ENCODE measurements around the gene ADCK1. TPM values are rescaled to one million over a fixed set of nuclear protein-coding genes. Genes with fewer than 3 reads are reported as not detected.

The ADCK1 gene
- total and polyA plus RNA-seq, 2 experiments from 2014 or later, result 6.7 to 11.2 TPM

DNA sequence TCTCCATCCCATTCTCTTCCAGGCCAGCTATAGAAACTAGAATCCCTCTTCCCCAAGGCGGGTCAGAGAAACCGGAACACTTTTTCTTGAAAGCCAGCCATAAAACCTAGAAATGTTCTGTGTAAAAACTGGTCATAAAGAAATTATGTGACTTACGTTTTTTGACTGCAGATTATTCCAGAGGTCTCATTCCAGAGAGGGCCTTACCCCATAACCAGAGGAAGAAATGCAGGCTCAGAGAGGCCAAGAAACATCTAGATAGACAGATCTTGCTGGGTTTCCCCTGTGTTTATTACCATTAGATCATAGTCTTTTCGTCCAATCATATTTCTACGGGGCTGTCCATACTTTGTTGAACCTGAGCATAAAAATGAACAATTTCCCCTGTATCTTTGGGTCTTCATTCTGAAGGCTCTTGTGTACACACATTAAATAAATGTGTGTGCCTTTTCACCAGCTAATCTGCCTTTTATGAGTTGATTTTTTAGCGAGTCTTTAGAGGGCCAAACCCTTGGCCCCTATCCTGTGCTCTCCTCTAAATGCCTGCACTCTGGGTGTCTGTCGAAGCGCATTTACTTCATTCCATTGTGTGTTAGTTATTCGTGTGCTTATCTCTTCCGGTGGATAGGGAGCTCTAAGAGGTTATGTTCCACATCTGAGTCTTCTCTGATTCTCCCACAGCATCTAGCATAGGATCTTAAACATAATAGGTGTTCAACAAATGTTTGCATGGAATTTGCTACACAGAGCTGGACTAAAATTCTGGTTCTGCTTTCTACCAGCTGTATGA, 163.0 kb downstream of the ADCK1 start:
- no peak for DNase-seq (ENCODE audit: low spot score)
- no peak for ATAC-seq
- Histone ChIP-seq H2AFZ (no peak overlapping the region; the same call in 1 of the 2 replicates), H3K4me3 (no peak overlapping the region), H3K79me2 (replicated peaks; ENCODE audit: insufficient read depth) (no peaks in the 10 kb centered on the region), H4K20me1 (replicated peaks; ENCODE audit: insufficient read depth) (no peaks in the 10 kb centered on the region), H3K36me3 (ENCODE audit: insufficient read depth) (no peaks in the 10 kb centered on the region), H3K27me3 (ENCODE audit: insufficient read depth) (peaks cover 18% of the 10 kb centered on the region; the same call in 1 of the 2 replicates), H3K27ac (ENCODE audit: low read depth) (no peak overlapping the region), H3K4me2 (no peak overlapping the region), H3K9me2 (ENCODE audit: insufficient read depth) (no peaks in the 10 kb centered on the region; the same call in 1 of the 2 replicates), H3F3A (replicated peaks; ENCODE audit: low read depth) (no peaks in the 10 kb centered on the region), H3K4me1 (ENCODE audit: insufficient read depth) (no peaks in the 10 kb centered on the region)
- no peak overlapping the region for H3K4me3 Mint-ChIP-seq
- TF ChIP-seq JUNB (IDR thresholded peaks at IDR 0.05; ENCODE audit: unreplicated experiment) (no peak), STAT1 (IDR thresholded peaks at IDR 0.05; ENCODE audit: unreplicated experiment) (no peak), ZNF114 (CRISPR knock-in tag; IDR thresholded peaks at IDR 0.05) (no peak), NANOG (IDR thresholded peaks at IDR 0.05; ENCODE audit: borderline replicate concordance) (no peak), EZH2phosphoT487 (IDR thresholded peaks at IDR 0.05; ENCODE audit: unreplicated experiment) (no peak), POLR2AphosphoS5 (IDR thresholded peaks at IDR 0.05; ENCODE audit: low read depth) (no peak), CREB1 (CRISPR knock-in tag; IDR thresholded peaks at IDR 0.05; ENCODE audit: low read depth) (no peak), ZNF331 (CRISPR knock-in tag; IDR thresholded peaks at IDR 0.05; ENCODE audit: low read depth) (no peak), EZH2 (IDR thresholded peaks at IDR 0.05; ENCODE audit: low read depth, unreplicated experiment) (no peak)
- TF ChIP-seq, protein P1, sequence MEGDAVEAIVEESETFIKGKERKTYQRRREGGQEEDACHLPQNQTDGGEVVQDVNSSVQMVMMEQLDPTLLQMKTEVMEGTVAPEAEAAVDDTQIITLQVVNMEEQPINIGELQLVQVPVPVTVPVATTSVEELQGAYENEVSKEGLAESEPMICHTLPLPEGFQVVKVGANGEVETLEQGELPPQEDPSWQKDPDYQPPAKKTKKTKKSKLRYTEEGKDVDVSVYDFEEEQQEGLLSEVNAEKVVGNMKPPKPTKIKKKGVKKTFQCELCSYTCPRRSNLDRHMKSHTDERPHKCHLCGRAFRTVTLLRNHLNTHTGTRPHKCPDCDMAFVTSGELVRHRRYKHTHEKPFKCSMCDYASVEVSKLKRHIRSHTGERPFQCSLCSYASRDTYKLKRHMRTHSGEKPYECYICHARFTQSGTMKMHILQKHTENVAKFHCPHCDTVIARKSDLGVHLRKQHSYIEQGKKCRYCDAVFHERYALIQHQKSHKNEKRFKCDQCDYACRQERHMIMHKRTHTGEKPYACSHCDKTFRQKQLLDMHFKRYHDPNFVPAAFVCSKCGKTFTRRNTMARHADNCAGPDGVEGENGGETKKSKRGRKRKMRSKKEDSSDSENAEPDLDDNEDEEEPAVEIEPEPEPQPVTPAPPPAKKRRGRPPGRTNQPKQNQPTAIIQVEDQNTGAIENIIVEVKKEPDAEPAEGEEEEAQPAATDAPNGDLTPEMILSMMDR (conservative IDR thresholded peaks at IDR 0.05; ENCODE audit: low read depth in 2 of 2), result no peak
- TF ChIP-seq, protein P2, sequence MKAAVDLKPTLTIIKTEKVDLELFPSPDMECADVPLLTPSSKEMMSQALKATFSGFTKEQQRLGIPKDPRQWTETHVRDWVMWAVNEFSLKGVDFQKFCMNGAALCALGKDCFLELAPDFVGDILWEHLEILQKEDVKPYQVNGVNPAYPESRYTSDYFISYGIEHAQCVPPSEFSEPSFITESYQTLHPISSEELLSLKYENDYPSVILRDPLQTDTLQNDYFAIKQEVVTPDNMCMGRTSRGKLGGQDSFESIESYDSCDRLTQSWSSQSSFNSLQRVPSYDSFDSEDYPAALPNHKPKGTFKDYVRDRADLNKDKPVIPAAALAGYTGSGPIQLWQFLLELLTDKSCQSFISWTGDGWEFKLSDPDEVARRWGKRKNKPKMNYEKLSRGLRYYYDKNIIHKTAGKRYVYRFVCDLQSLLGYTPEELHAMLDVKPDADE (IDR thresholded peaks at IDR 0.05), result no peak
- TF ChIP-seq, protein P3, sequence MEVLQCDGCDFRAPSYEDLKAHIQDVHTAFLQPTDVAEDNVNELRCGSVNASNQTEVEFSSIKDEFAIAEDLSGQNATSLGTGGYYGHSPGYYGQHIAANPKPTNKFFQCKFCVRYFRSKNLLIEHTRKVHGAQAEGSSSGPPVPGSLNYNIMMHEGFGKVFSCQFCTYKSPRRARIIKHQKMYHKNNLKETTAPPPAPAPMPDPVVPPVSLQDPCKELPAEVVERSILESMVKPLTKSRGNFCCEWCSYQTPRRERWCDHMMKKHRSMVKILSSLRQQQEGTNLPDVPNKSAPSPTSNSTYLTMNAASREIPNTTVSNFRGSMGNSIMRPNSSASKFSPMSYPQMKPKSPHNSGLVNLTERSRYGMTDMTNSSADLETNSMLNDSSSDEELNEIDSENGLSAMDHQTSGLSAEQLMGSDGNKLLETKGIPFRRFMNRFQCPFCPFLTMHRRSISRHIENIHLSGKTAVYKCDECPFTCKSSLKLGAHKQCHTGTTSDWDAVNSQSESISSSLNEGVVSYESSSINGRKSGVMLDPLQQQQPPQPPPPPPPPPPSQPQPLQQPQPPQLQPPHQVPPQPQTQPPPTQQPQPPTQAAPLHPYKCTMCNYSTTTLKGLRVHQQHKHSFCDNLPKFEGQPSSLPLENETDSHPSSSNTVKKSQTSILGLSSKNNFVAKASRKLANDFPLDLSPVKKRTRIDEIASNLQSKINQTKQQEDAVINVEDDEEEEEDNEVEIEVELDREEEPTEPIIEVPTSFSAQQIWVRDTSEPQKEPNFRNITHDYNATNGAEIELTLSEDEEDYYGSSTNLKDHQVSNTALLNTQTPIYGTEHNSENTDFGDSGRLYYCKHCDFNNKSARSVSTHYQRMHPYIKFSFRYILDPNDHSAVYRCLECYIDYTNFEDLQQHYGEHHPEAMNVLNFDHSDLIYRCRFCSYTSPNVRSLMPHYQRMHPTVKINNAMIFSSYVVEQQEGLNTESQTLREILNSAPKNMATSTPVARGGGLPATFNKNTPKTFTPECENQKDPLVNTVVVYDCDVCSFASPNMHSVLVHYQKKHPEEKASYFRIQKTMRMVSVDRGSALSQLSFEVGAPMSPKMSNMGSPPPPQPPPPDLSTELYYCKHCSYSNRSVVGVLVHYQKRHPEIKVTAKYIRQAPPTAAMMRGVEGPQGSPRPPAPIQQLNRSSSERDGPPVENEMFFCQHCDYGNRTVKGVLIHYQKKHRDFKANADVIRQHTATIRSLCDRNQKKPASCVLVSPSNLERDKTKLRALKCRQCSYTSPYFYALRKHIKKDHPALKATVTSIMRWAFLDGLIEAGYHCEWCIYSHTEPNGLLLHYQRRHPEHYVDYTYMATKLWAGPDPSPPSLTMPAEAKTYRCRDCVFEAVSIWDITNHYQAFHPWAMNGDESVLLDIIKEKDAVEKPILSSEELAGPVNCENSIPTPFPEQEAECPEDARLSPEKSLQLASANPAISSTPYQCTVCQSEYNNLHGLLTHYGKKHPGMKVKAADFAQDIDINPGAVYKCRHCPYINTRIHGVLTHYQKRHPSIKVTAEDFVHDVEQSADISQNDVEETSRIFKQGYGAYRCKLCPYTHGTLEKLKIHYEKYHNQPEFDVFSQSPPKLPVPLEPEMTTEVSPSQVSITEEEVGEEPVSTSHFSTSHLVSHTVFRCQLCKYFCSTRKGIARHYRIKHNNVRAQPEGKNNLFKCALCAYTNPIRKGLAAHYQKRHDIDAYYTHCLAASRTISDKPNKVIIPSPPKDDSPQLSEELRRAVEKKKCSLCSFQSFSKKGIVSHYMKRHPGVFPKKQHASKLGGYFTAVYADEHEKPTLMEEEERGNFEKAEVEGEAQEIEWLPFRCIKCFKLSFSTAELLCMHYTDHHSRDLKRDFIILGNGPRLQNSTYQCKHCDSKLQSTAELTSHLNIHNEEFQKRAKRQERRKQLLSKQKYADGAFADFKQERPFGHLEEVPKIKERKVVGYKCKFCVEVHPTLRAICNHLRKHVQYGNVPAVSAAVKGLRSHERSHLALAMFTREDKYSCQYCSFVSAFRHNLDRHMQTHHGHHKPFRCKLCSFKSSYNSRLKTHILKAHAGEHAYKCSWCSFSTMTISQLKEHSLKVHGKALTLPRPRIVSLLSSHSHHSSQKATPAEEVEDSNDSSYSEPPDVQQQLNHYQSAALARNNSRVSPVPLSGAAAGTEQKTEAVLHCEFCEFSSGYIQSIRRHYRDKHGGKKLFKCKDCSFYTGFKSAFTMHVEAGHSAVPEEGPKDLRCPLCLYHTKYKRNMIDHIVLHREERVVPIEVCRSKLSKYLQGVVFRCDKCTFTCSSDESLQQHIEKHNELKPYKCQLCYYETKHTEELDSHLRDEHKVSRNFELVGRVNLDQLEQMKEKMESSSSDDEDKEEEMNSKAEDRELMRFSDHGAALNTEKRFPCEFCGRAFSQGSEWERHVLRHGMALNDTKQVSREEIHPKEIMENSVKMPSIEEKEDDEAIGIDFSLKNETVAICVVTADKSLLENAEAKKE (CRISPR knock-in tag; IDR thresholded peaks at IDR 0.05), result no peak
- peaks cover 3% of the 10 kb centered on the region; the same call in 2 of the 3 replicates for H3K4me1 Mint-ChIP-seq
- H3K36me3 Mint-ChIP-seq (ENCODE audit: low read depth), result no peaks in the 10 kb centered on the region
- H3K27ac Mint-ChIP-seq, result no peak overlapping the region
- peaks cover 6% of the 10 kb centered on the region for H3K27me3 Mint-ChIP-seq (ENCODE audit: insufficient read depth, low read depth, poor library complexity)
- H3K9me3 Mint-ChIP-seq, result peaks cover 6% of the 10 kb centered on the region
